Peyer's patch (tissue), 4 donors: ENCODE data around the gene ZSCAN10. TPM values are rescaled to one million over a fixed set of nuclear protein-coding genes. Genes with fewer than 3 reads are reported as not detected.
A peak's percentile ranks its signal among the peaks of the same experiment; 100 is the strongest.

Experiments
- DNase-seq, 3 donors: peaks; one replicate each; pipeline ENCODE4 v3.0.0-alpha.2; 2017 to 2019
- H3K27ac ChIP-seq, 4 donors: fragments of 200-600 bp; sonication (generic); one replicate each; pipeline ENCODE4 v1.5.1; 2016 to 2019
- H3K27me3 ChIP-seq, 2 donors: fragments of 200-600 bp; sonication (generic); one replicate each; pipeline ENCODE4 v1.5.1; 2019
- H3K36me3 ChIP-seq, 3 donors: fragments of 200-600 bp; sonication (generic); one replicate each; pipeline ENCODE4 v1.5.1; 2016 to 2019
- H3K4me1 ChIP-seq, 4 donors: fragments of 200-600 bp; sonication (generic); one replicate each; pipeline ENCODE4 v1.5.1; 2016 to 2019
- H3K4me3 ChIP-seq, 4 donors: fragments of 200-600 bp; sonication (generic); 1 replicate in 3 of 4; 2 replicates in 1 of 4; pipeline ENCODE4 v1.5.1; 2016 to 2019; ENCODE audit warnings: mild to moderate bottlenecking in 1 of 4
- H3K9me3 ChIP-seq, 4 donors: fragments of 200-600 bp; sonication (generic); one replicate each; pipeline ENCODE4 v1.5.1; 2016 to 2019; ENCODE audit warnings: mild to moderate bottlenecking in 1 of 4
- CTCF ChIP-seq, 6 experiments: fragments of 450-650 bp in 4 of 6; fragments of 200-600 bp in 2 of 6; sonication (generic) in 1 of 6; IDR thresholded peaks; one replicate each; pipeline ENCODE4 v1.5.1; 2017 to 2019; ENCODE audit warnings: antibody characterized with exemption in 6 of 6, mild to moderate bottlenecking in 3 of 6, moderate library complexity in 1 of 6
- POLR2A ChIP-seq, 2 donors: fragments of 450-650 bp; IDR thresholded peaks; one replicate each; pipeline ENCODE4 v1.5.1; 2017; ENCODE audit warnings: antibody characterized with exemption in 2 of 2, mild to moderate bottlenecking in 2 of 2, moderate library complexity in 2 of 2
- total RNA-seq, 4 donors: library from RNA; depleted of rRNA; stranded (reverse); fragments of >200 nt; gene quantifications; one replicate each; pipeline ENCODE4 v1.1.0, GENCODE V29; 2016

ZSCAN10 gene
- total RNA-seq, 4 donors from 2014 or later: not detected

DNA sequence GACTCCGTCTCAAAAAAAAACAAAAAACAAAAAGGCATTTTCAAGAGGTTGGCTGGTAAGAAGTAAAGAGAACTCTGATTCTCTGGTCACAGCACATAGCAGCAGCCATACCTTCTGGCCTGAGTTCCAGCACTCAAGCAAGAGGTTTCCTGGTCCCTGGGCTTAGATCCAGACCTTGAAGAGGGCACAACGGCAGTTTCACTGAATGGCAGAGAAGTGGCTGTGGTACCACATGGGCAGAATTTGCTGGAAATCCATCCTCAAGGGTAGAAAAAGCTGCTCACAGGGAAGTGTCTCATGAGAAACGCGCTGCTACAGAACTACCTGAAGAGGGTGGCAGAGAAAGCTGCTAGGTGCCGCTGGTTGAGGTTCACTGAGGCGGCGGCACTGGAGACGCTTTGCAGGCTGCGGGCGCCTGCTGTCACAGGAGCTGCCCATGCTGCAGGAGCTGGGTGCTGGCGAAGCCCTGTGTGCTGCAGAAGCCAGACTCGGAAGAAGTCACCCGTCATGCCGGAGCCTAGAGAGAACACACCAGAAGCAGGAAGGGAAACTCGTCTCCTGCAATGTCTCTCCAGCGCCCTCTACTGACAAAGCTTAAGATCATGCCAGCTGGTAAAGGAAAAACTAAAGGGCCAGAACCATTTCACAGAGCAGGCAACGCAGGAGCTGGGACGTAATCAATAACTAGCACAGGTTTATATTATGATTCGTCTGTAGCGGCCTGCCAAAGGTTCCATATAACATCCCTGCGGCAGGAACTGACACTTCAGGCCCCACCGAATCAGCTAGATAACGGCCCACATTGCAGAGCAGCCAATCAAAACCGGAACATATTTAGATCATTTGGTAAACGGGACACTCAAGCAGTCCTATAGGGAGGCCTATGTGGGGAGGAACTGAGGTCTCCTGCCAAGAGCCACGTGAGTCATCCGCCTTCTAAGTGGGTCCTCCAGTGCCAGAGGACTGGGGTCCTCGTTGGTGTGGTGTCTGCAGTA, 30.3 kb upstream of the ZSCAN10 start:
- Histone ChIP-seq H3K36me3 (peaks cover 0 to 8% (median 0%) of the 10 kb centered on the region in 3 donors), H3K4me1 (peaks cover 0 to 34% (median 7%) of the 10 kb centered on the region in 4 donors), H3K27ac (peak overlapping the region; percentile 61 to 80 (median 70)), H3K4me3 (peak overlapping the region; percentile 41 to 59 (median 54)), H3K27me3 (no peaks in the 10 kb centered on the region), H3K9me3 (no peaks in the 10 kb centered on the region)
- DNase-seq: peak; percentile 77 to 89 (median 78)
- TF ChIP-seq POLR2A (IDR thresholded peaks at IDR 0.05) (peak in 1 of 2 donors; percentile 15), CTCF (IDR thresholded peaks at IDR 0.05) (peak; percentile 89 to 97 (median 92))

DNA sequence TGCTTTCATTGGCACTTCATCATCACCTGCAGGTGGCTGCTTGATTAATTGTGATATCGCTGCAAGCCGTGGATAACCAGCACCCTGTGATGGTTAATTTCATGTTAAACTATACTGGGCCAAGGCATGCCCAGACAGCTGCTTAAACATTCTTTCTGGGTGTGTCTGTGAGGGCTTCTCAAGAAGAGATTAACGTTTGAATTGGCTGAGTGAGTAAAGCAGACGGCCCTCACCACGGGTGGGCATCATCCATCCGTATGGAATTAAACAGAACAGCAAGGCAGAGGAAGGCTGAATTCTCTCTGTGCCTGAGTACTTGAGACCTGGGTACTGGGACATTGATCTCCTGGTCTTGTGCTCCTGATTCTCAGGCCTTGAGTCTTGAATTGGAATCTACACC, 28.7 kb upstream of the ZSCAN10 start:
- Histone ChIP-seq H3K27ac (no peak overlapping the region), H3K27me3 (no peaks in the 10 kb centered on the region), H3K9me3 (no peaks in the 10 kb centered on the region), H3K4me1 (peaks cover 0 to 27% (median 9%) of the 10 kb centered on the region in 4 donors), H3K36me3 (peaks cover 0 to 8% (median 0%) of the 10 kb centered on the region in 3 donors), H3K4me3 (no peak overlapping the region)
- TF ChIP-seq CTCF (IDR thresholded peaks at IDR 0.05): no peak
- TF ChIP-seq POLR2A (IDR thresholded peaks at IDR 0.05): no peak
- no peak for DNase-seq

GRCh38 chr16:3123986-3124886, 25.1 kb upstream of the ZSCAN10 start:
- Histone ChIP-seq H3K9me3 (no peaks in the 10 kb centered on the region), H3K4me3 (peak overlapping the region; percentile 58 to 70 (median 64)), H3K4me1 (peaks cover 0 to 18% (median 7%) of the 10 kb centered on the region in 4 donors), H3K36me3 (peaks cover 0 to 15% (median 0%) of the 10 kb centered on the region in 3 donors), H3K27ac (peak overlapping the region; percentile 75 to 85 (median 82)), H3K27me3 (no peaks in the 10 kb centered on the region)
- TF ChIP-seq POLR2A (IDR thresholded peaks at IDR 0.05) (peak; percentile 15 to 30), CTCF (IDR thresholded peaks at IDR 0.05) (peak in 5 of 6 experiments; percentile 9 to 45 (median 38))
- DNase-seq: peak; percentile 98 to 99 (median 99)

DNA sequence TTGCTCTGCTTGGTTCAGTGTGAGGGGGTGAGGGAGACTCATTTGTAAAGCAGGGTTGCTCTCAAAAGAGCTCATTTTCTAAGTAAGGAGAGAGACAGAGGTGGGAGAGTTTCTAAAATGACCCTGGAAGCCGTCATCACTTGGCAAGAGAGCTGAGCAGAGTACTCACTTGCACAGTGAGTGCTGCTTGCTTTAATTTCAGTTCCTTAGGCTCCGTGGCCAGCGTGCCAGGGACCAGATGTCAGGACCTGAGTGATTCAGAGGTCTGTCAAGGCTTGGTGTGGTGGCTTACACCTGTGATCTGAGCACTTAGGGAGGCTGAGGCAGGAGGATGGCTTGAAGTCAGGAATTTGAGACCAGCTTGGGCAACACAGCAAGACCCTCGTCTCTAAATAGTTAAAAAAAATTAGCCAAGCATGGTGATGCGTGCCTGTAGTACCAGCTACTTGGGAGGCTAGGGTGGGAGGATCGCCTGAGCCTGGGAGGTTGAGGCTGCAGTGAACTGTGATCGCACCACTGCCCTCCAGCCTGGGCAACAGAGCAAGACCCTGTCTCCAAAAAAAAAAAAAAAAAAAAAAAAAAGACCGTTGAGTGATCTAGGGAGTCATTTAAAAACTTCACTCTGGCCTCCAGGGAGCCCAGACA, 24.0 kb upstream of the ZSCAN10 start:
- Histone ChIP-seq H3K27ac (no peak overlapping the region), H3K36me3 (peaks cover 0 to 18% (median 0%) of the 10 kb centered on the region in 3 donors), H3K9me3 (no peaks in the 10 kb centered on the region), H3K4me3 (peak overlapping the region in 1 of 4 donors; percentile 58), H3K27me3 (no peaks in the 10 kb centered on the region), H3K4me1 (peaks cover 0 to 11% (median 2%) of the 10 kb centered on the region in 4 donors)
- DNase-seq: no peak
- TF ChIP-seq POLR2A (IDR thresholded peaks at IDR 0.05): no peak
- TF ChIP-seq CTCF (IDR thresholded peaks at IDR 0.05): no peak
